Activated CD4-positive, CD25-positive, alpha-beta regulatory T cell (primary cell): Measurements from ENCODE around the gene TENM4.

ENCODE experiments used
- DNase-seq, 4 experiments: peaks; one replicate each; lab custom pipeline; 2025; lab: John Stamatoyannopoulos, UW

Gene TENM4

DNA sequence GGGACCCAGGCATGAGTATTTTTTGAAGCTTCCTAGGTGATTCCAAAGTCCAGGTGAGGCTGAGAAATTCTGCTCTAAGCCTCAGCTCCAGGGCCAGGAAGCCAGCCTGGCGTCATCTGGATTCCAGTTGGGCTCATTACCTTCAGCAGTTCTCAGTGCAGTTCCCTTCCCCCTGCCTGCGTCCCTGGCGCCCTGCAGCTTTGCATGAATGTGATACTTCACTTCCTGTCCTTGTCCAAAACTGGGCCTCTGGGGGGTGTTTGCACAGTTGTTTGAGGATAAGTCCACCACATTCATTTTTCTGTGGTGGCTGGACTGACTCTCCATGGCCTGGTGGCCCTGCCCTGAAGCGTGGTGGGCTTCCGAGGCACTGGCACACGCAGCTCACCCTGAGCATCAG is 98.1 kb downstream of the TENM4 start:
- DNase-seq = no peak

DNA sequence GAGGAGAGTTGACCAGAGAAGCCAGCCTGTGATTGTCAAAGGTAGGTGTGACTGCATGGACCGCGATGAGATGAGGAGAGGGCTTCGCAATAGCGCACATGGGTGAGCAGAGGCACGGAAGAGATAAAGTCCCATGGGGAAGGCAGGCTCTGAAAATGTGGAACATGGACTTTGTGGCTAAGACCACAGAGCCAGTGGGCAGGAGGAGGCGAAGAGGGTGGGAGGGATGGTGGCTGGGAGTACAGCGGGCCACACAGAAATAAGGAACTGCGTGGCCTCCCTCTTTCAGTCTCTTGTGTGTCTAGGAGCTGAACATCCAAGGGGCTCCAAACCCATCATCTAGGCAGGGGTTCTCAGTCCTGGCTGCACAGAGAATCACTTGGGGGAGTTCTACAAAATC is 98.6 kb downstream of the TENM4 start:
- no peak for DNase-seq

DNA sequence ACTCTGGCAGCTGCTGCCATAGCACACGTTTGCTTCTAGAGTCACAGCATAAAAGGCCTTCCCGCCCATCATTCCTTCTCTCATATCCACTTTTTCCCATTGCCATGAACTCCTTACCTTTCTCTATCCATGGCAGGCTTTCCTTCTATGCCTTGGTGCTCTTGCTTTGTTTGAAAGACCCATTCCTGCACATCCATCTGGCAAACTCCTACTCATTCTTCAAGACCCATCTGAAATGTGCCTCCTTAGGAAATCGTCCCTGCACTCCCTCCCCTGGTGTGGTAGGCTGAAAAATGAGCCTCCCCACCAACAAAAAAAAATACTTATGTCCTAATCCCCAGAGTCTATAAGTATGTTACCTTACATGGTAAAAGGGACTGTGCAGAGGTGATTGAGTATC is 100.3 kb downstream of the TENM4 start:
- DNase-seq = no peak

DNA sequence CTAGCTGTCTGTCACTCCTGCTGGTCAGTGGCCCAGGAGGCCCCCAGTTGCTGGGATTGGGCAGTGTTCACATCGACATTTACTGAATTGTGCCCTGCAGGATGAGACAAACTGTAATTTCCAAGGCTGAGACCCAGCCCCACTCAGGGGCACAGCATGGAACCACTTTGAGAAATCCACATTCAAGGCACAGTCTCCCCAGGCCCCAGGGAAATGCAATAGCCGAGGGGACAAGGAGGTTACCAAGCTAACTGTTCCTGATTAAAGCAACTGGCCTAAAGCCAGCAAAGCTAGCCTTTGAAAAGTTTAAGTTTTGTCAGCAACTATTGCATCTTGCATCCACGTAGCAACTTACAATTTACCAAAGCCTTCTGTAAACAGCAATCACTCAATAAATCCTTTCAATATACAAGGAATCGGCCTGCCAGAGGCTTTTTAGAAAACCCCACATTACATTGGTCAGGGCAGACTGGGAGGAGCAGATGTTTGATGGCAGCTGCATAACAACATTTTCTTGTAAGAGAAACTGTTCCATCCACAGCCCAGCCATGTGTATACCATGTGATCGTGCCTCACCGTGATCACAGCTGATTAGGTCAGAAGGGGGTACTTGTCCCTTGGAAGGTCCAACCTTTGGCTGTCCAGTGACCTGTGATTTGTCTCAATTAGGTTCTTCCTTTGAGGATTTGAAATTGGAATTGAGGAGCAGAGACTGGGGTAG is 103.9 kb downstream of the TENM4 start:
- DNase-seq = no peak

DNA sequence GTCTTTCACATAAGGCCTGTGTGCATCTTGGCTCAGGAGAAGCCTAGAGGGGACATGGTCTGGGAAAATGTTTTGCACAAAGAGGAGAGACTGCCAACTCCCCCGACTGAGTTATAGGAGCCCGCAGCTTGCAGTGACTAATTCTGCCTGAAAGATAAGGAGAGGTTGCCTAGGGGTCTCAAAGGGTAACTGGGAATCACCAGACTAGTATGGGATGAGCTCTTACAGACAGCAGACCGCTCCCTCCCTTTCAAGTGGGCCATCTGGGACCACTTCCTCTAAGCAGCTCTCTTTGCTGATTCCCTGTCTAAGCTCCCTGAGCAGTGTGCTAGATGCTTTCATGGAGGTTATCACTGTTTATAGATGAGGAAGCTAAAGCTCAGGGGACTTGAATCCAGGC is 105.1 kb downstream of the TENM4 start:
- no peak for DNase-seq

DNA sequence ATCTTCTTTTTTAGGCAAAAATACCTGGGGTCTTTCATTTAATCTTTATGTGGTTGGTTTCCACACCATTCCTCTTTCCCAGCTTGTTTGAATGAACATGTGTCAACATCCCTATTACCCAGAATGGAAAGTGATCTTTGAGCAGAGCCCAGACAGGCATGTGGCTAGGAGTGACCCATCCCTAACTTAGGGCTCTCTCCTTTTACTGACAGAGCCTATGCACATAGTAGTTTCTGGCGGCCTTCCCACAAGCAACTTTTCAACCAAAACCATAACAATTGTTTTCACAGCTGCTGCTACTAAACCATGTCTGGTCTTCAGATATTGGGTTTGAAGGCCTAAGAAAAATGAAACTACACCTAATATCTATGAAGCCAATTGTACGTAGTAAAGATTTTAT is 107.5 kb downstream of the TENM4 start:
- no peak for DNase-seq

DNA sequence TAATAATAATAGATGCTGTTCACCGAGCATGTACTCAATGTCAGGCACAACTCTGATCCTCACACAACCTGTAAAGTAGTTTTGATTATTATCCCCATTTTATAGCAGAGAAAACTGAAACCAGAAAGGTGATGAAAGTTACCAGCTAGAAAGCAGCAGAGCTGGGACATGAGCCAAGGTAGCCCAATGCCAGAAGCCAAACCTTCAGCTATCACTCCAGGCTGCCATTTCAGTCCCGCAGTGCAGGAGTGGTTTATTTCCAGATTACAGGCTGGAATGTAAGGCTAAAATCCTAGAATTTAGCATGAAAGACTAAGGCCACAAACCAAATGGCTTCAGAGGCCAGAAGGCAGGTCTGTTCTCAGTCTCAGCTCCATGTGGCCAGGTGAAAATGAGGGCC is 108.8 kb downstream of the TENM4 start:
- no peak for DNase-seq

DNA sequence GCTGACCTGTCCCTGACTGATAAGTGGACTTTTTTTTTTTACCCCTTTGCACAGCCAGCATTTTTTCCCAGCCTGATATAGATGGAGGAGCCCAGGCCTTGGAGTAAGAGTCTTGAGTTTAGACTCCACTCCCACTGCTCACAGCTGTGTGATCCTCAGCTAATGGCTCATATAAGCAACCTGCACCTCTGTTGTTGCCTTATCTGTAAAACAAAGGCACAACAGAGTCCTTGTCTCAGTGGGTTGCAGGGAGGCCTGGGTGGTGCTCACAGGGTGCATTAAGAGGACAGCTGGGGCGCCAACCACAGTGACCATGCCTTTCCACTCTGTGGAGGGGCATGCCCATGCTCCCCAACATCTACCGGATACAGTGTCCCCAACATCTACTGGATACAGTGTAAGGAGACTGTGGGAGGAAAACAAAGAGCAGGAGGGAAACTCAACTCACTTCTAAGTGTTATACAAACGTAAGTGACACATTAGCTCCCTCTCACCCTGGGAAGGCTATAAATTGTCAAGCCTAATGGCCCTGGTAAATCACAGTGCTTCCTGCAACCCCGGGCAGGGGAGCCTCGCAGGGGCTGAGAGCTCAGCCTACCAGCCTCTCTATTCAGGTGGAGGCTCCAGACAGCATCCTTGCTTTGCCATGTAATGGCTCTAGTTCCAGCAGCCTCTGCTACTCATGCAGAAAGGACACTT is 109.5 kb downstream of the TENM4 start:
- no peak for DNase-seq

DNA sequence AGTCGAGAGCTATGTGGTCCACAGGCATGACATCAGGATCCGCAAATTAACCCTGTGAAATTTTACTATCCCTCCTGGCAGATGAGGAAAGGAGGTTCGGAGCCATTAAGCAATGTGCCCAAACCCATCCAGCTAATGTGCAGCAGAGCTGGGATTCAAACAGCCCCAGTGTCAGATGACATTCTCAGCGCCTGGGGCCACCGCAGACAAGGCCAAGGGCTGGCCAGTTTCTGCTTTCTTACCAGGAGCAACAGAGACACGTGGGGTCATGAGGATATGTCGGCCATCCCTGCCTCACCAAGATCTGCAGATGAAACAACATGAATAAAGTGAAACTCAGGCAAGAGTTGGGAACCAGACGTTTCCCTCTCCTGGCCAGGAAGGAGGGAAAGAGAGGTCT is 110.2 kb downstream of the TENM4 start:
- no peak for DNase-seq

DNA sequence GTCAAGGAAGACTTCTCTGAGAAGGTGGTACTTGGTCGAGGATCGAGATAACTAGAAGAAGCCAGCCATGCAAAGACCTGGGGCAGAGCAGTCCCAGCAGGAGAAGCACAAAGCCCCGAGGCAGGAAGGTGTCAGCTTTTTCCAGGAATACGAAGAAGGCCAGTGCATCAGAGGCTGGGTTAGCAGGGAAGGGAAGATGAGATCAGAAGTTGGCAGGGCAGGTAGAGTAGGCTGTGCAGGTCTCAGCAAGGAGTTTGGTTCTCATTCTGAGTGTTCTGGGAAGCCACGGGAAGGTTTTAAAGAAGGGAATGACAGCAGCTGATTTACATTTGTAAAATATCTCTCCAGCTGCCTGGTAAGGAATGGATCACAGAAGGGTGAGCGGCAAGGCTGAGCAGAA is 111.3 kb downstream of the TENM4 start:
- no peak for DNase-seq

DNA sequence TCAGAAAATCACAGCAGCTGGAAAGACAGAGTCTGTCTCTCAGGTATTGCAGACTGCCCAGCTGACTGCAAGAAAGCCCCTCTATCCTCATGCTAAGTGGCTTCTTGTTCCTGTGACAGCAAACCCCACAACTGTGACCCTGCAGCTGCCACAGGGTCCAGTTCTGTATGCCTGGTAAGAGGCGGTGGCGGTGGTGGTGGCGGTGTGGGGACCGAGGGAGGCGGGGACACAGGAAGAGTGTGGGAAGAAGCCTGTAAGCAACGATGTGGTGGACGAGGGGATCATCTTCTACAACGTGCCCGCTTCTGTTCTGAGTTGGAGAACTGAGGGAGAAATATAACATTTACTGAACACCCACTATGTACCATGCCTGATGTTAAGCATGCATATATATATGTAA is 112.4 kb downstream of the TENM4 start:
- no peak for DNase-seq

DNA sequence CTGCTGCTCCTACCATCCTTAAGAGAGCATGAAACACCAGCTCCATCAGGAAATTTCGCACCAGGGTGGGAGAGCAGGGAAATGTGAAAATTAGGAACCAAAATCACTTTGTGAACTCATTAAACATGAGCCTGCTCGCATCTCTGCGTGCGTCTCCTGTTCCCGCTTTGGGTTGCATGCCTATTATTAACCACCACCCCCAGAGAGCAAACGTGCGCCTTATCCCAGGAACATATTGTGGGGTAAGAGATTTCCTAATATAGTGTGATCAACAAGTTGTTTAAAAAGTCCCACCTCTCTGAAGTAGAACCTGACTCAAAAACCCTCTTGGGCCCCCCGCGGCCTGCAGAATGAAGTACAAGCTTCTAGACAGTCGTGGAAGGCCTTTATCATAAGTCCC is 115.0 kb downstream of the TENM4 start:
- no peak for DNase-seq

DNA sequence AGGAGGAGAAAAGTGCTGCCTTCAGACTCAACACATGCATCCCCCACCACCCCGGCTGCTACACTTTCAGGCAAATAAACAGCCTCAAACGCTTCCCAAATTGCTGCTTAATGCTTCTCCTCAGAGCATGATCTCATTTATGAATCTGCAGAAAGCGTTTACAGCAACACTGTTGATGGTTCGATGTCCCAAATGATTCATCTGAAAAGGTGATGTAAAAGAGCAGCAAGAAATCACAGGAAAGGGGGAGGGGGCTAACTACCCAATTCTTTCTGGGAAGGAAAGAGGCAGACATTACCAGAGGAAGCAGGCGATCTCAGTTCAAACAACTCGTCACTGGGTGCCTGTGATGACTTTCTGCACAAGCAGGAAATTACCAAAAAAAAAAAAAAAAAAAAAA is 119.6 kb downstream of the TENM4 start:
- DNase-seq = no peak

DNA sequence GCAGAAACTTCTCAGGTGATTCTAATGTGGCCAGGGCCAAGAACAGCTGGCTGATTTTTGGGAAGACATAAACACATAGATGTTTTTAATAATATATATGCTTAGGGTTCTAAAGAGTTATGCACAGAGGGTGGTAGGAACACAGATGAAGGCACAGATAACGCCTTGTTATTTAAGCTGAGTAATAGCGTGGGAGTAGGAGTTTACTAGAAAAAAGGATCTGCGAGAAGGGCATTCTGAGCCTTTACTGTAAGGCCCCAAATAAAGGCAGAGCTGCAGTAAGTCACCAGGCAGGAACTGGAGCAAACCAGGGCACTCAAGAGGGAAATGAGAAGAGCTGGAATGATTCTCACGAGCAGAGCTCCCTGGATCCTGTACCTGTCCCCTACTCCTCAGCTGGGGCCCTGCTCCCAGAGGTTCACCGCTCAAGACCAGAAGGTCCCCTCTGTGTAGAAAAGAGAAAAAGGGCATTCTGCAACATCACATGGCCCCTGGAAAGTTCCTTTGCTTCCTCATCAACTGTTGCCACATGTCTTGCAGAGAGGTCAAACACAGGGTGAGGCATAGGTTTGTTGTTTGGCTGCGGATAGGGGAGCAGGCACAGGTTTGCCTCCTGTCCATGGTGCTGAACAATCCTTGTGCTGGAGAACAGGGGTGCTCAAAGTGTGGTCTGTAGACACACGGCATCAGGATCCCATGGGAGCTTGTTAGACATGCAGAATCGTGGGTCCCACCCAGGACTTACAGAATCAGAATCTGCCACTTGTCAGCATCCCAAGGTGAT is 125.7 kb downstream of the TENM4 start:
- no peak for DNase-seq

DNA sequence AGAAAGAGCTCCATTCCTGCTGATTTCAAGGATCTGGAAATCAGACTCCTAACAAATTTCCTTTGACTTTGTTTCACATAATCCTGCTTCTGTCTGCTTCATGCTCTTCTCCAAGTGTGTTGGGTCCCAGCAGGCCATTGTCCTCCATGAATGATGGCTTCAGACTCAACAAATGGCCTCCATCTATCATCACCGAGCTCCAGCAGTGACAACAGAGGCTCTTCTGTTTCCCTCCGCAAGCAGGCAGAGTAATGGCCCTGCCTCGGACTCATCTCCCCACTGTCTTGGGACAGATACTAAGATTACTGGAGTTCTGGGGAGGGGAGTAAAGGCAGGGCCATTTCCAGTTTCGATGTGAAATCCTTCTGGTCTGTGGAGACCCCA is 127.3 kb downstream of the TENM4 start:
- no peak for DNase-seq

DNA sequence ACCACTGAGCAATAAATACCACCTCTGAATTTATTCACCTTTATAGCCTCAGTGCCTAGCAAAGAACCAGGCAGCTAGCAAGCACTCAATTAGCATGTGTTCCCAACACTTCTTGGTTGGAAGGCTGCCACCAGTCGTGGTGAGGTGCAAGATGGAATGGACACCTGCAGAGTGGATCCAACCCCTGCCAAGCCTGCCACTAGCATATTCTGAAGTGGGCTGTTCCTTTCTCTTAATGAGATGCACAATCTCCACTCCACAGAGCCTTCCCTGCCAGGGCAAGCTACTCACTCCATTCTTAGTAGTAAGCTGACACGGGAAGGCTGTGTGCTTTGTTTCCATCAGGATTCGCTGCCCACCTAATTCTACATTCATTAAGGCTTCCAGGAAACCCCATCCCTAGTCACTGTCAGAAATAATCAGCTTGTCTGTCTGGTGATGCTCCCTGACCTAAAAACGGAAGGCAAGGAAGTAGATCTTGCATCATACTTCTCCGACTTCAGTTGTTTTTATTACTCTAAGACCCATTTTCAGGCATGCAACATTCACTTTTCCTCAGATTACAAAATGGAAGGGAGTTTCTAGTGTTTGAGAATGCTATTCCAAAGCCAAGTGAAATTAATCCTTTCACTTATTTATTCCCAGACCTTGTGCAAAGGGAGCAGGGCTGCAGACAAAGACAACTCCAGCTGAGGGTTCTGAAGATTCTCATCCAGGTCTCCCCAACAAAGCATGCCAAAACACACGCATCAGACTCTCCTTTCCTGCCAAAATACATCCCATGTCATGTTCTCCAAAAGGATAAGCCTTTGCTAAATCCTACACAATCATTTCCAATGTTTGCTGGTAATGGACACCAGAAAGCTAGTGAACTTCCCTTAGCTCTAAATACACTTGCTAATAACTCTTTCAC is 128.0 kb downstream of the TENM4 start:
- DNase-seq = no peak

DNA sequence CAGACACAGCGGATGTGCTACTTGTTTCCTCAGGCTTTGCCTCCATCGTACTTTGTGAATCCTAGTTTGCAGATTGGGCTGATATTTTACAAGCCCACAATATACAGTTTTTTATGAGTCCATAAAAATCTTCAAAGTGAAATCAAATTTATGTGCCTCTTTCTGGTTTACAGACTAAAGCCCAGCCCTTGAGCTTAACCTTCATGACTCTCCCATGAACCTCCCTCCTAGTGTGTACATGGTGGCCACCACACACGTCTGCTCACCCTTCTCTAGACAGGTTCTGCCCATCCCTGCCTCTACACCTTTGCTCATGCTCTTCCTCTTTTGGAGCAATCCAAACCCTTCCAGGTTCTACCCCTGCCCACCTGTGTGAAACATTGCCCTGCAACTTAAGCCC is 129.4 kb downstream of the TENM4 start:
- DNase-seq = no peak

DNA sequence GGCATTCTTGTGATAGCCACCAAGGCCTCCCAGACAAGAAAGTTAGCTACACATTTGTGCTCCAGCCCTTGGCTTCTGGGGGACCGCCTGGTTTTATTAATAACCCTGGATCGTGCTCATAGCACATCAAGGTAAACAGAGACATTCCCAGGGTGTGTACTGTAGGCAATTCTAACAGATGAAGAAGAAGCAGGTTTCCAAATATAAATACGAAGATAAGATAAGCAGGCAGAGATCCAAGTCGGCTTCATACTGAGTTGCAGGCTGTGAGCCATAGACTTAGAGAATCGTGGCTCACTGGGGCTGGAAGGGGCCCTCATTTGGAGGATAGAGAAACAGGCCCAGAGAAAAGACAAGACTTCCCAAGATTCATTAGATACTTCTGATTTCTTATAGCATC is 131.4 kb downstream of the TENM4 start:
- no peak for DNase-seq

DNA sequence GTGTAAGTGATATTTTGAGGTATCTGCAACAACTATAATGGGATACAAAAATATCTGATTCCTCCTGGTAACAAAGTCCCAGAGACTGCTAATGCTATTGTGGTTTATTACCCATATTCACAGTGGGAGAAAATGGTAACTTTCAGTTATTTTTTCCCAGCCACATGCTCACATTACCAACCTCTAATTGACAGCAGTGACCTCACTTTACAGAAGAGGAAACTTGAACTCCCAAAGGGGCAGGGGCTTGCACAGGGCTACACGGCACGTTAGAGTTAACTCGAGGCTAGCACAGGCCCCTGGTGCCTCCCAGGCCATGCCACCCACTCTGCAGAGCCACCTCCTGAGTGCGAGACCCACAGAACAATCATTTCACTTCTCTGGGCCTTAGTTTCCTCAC is 132.4 kb downstream of the TENM4 start:
- DNase-seq = no peak

DNA sequence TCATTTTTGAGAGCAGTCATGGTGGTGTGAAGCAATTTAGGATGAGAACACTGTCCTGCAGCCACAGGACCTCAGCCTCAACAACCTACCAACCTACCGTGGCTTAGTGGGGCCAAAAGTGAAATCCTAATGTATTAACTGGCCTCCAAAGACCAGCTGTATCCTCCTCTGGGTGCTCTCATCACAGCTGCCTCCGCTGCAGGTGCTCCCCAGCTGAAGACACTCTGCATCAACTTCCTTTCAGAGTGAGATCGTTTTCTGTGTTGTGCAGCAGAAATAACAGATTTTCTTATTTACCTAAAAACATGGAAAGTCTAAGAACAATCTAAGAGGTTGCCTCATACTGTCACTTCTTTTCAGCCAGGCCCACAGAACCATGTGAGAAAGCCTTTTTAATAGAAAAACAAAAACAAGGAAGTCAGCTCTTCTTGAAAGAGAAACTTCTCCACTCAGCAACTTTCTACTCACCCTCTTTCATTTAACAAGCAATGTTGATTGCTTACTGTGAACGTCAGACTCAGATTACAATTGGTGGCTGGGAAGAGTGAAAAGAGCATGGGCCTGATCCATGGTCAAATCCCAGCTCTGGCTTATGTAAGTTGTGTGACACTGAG is 136.1 kb downstream of the TENM4 start:
- no peak for DNase-seq

DNA sequence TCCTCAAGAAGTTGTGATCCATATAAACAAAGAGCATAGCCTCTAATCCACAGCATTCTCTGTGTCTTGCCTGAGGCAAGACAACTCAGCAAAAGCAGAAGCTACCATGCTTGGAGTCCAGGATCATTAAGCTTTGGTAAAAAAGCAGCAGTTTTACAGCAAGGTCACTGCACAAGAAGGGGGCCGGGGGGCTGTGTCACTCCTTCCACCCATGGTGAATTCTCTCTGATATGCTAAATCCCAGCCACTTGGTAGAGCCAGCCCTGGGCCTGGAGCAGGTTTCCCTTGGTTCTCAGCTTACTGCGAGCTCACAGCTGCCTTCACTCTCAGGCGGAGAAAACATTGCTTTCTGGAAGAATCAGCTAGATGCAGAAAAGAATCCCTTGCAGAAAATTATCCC is 144.7 kb downstream of the TENM4 start:
- DNase-seq = no peak
